Endothelial cell (in vitro differentiated cells): Measurements from ENCODE around the gene KRT77. TPM values are rescaled to one million over a fixed set of nuclear protein-coding genes. Genes with fewer than 3 reads are reported as not detected.

Experiments used
- DNase-seq: peaks from one replicate; pipeline ENCODE4 v3.0.0; 2021; ENCODE audit warnings: low spot score
- H3K27ac Mint-ChIP-seq: one replicate; pipeline ENCODE4 v1.8.0; 2021; ENCODE audit warnings: mixed read lengths, inconsistent platforms; ENCODE audit not compliant: unreplicated experiment
- H3K27me3 Mint-ChIP-seq: one replicate; pipeline ENCODE4 v1.8.0; 2021; ENCODE audit warnings: mild to moderate bottlenecking, moderate library complexity, mixed read lengths, inconsistent platforms; ENCODE audit not compliant: unreplicated experiment
- H3K36me3 Mint-ChIP-seq: one replicate; pipeline ENCODE4 v1.8.0; 2021; ENCODE audit warnings: mild to moderate bottlenecking, low read depth, mixed read lengths, inconsistent platforms; ENCODE audit not compliant: unreplicated experiment
- H3K4me1 Mint-ChIP-seq: one replicate; pipeline ENCODE4 v1.8.0; 2021; ENCODE audit warnings: mild to moderate bottlenecking, mixed read lengths, inconsistent platforms; ENCODE audit not compliant: unreplicated experiment
- H3K4me3 Mint-ChIP-seq: one replicate; pipeline ENCODE4 v1.8.0; 2021; ENCODE audit warnings: mild to moderate bottlenecking, mixed read lengths, inconsistent platforms; ENCODE audit not compliant: unreplicated experiment
- H3K9me3 Mint-ChIP-seq: one replicate; pipeline ENCODE4 v1.8.0; 2021; ENCODE audit warnings: mixed read lengths, inconsistent platforms; ENCODE audit not compliant: unreplicated experiment
- CTCF ChIP-seq: fragments of 200-600 bp; sonication (generic); IDR thresholded peaks from one replicate; pipeline ENCODE4 v1.5.0; 2021; ENCODE audit warnings: antibody characterized with exemption; ENCODE audit not compliant: unreplicated experiment
- total RNA-seq: library from RNA; stranded (reverse); fragmentation: NEBNext Ultra II Directional; extraction: Animal tissue kit (Norgen Biotek cat#: 25700); gene quantifications from one replicate; pipeline ENCODE4 v1.2.1, GENCODE V29; 2021; ENCODE audit not compliant: unreplicated experiment

The KRT77 gene
- total RNA-seq, 1 donor from 2014 or later, result not detected

- peaks cover 5% of the 10 kb centered on the region for H3K27me3 Mint-ChIP-seq
- no peak for DNase-seq
- TF ChIP-seq CTCF, result no peak
Measured at GRCh38 chr12:52651726-52652261, 51.5 kb downstream of the KRT77 start, which contains the start of gene KRT2. Gene KRT2, minus strand, starts transcription at chr12:52652211. Its CDS starts 69 bp downstream, at chr12:52652142.

GRCh38 chr12:52650520-52651081, 52.7 kb downstream of the KRT77 start:
- no peak for TF ChIP-seq CTCF
- H3K27me3 Mint-ChIP-seq, result peaks cover 2% of the 10 kb centered on the region
- DNase-seq, result no peak
- H3K27ac Mint-ChIP-seq, result peak overlapping the region; percentile 72
- no peak overlapping the region for H3K4me3 Mint-ChIP-seq
- peaks cover 17% of the 10 kb centered on the region for H3K4me1 Mint-ChIP-seq
- no peaks in the 10 kb centered on the region for H3K36me3 Mint-ChIP-seq
- no peaks in the 10 kb centered on the region for H3K9me3 Mint-ChIP-seq

More at GRCh38 chr12:52651726-52652261, 51.5 kb downstream of the KRT77 start, which contains the start of gene KRT2:
- H3K4me3 Mint-ChIP-seq, result no peak within 1 kb of the TSS
- H3K36me3 Mint-ChIP-seq, result no peaks in the 10 kb centered on the region
- peaks cover 28% of the 10 kb centered on the region for H3K4me1 Mint-ChIP-seq
- H3K9me3 Mint-ChIP-seq, result no peaks in the 10 kb centered on the region
- H3K27ac Mint-ChIP-seq, result no peak within 1 kb of the TSS

- TF ChIP-seq CTCF, result no peak
- peaks cover 14% of the 10 kb centered on the region for H3K4me1 Mint-ChIP-seq
- no peak overlapping the region for H3K27ac Mint-ChIP-seq
- no peak for DNase-seq
- no peak overlapping the region for H3K4me3 Mint-ChIP-seq
- H3K9me3 Mint-ChIP-seq, result no peaks in the 10 kb centered on the region
- H3K36me3 Mint-ChIP-seq, result no peaks in the 10 kb centered on the region
- H3K27me3 Mint-ChIP-seq, result no peaks in the 10 kb centered on the region
Measured at GRCh38 chr12:52649066-52649465, 54.3 kb downstream of the KRT77 start.

GRCh38 chr12:52648012-52648550, 55.2 kb downstream of the KRT77 start:
- TF ChIP-seq CTCF, result no peak
- H3K27ac Mint-ChIP-seq, result no peak overlapping the region
- no peaks in the 10 kb centered on the region for H3K27me3 Mint-ChIP-seq
- H3K36me3 Mint-ChIP-seq, result no peaks in the 10 kb centered on the region
- peaks cover 14% of the 10 kb centered on the region for H3K4me1 Mint-ChIP-seq
- DNase-seq, result no peak
- H3K9me3 Mint-ChIP-seq, result no peaks in the 10 kb centered on the region
- no peak overlapping the region for H3K4me3 Mint-ChIP-seq

GRCh38 chr12:52647601-52648000, 55.7 kb downstream of the KRT77 start:
- no peak for TF ChIP-seq CTCF
- Mint-ChIP-seq H3K36me3 (no peaks in the 10 kb centered on the region), H3K4me1 (peaks cover 14% of the 10 kb centered on the region), H3K9me3 (no peaks in the 10 kb centered on the region), H3K4me3 (no peak overlapping the region), H3K27me3 (no peaks in the 10 kb centered on the region), H3K27ac (no peak overlapping the region)
- no peak for DNase-seq
